HepG2 (cell line): ENCODE measurements around the gene NKAIN4. TPM values are rescaled to one million over a fixed set of nuclear protein-coding genes. Genes with fewer than 3 reads are reported as not detected.
"Not testable (repeated sequence)": the region's sequence is repeated elsewhere in the genome, so short reads cannot be mapped to it uniquely, and the experiment has no call there.

ENCODE experiments used
- ATAC-seq: fragments of 200-7000 bp; cut with Tn5 transposase; 3 replicates; pipeline ENCODE4 v1.9.1; 2020; ENCODE audit warnings: mild to moderate bottlenecking, moderate library complexity
- BruUV-seq: library from RNA; stranded (reverse); fragments of 400-500 nt; replicated peaks from 2 replicates; lab custom pipeline; 2021; lab: Mats Ljungman, UMichigan
- CTCF ChIA-PET: fragments of 300-600 bp; formaldehyde crosslinking; extraction: SDS; loops from one replicate; lab custom pipeline; 2021; ENCODE audit warnings: low total read pairs, inconsistent platforms, low intra/inter-chr PET ratio; lab: Yijun Ruan, JAX
- POLR2A ChIA-PET: fragments of 350-600 bp; sonication (Branson Sonifier 250); formaldehyde crosslinking; loops from one replicate; lab custom pipeline; 2020; ENCODE audit warnings: antibody characterized with exemption, inconsistent platforms; lab: Yijun Ruan, JAX
- DNase-seq: peaks from one replicate; pipeline ENCODE4 v3.0.0-alpha.2; 2015; ENCODE audit warnings: low spot score
- FAIRE-seq: peaks from 3 replicates; lab custom pipeline; 2011; peaks lifted over from hg19 to GRCh38; lab: Jason Lieb, UNC
- H2AFZ ChIP-seq: one replicate; pipeline ENCODE4 v1.6.1; 2011; ENCODE audit warnings: low read length, inconsistent platforms
- H3K27ac ChIP-seq: fragments of 300-600 bp; 3 replicates; pipeline ENCODE4 v1.8.0; 2011; ENCODE audit warnings: mixed run types, mild to moderate bottlenecking, mixed read lengths, low read length, inconsistent platforms; ENCODE audit not compliant: insufficient read depth; ENCODE audit errors: extremely low read length
- H3K27me3 ChIP-seq, 2 experiments: fragments of 200-600 bp in 1 of 2; 2 replicates in 1 of 2; 3 replicates in 1 of 2; pipeline versions ENCODE4 v1.6.0 to v1.8.0; 2011; ENCODE audit warnings: low read length in 2 of 2, mild to moderate bottlenecking in 2 of 2, moderate library complexity in 2 of 2, inconsistent platforms in 1 of 2; ENCODE audit not compliant: insufficient read depth in 2 of 2, control insufficient read depth in 1 of 2
- H3K36me3 ChIP-seq, 2 experiments: fragments of 200-600 bp in 1 of 2; replicated peaks in 1 of 2; 2 replicates in 1 of 2; 3 replicates in 1 of 2; pipeline versions ENCODE4 v1.5.1 to v1.8.0; 2011; ENCODE audit warnings: low read length in 2 of 2, inconsistent platforms in 1 of 2; ENCODE audit not compliant: insufficient read depth in 2 of 2, control insufficient read depth in 1 of 2
- H3K4me1 ChIP-seq: 2 replicates; pipeline ENCODE4 v1.5.1; 2012; ENCODE audit warnings: low read length, inconsistent platforms; ENCODE audit not compliant: insufficient read depth
- H3K4me2 ChIP-seq: 2 replicates; pipeline ENCODE4 v1.6.0; 2011; ENCODE audit warnings: low read depth, low read length, inconsistent platforms
- H3K4me3 ChIP-seq, 3 experiments: fragments of 200-600 bp in 1 of 3; sonication (generic), shearing (Covaris generic) in 1 of 3; replicated peaks in 1 of 3; 2 replicates each; pipeline ENCODE4 v1.5.1; 2011 to 2016; ENCODE audit warnings: low read length in 3 of 3, inconsistent platforms in 2 of 3, low read depth in 2 of 3, mild to moderate bottlenecking in 2 of 3, control low read depth in 1 of 3, mixed read lengths in 1 of 3; ENCODE audit not compliant: insufficient read depth in 1 of 3
- H3K79me2 ChIP-seq: one replicate; pipeline ENCODE4 v1.6.1; 2011; ENCODE audit warnings: low read length, inconsistent platforms; ENCODE audit not compliant: insufficient read depth
- H3K9ac ChIP-seq: 2 replicates; pipeline ENCODE4 v1.6.0; 2011; ENCODE audit warnings: mild to moderate bottlenecking, low read depth, low read length, inconsistent platforms; ENCODE audit not compliant: insufficient read depth
- H3K9me3 ChIP-seq: 2 replicates; pipeline ENCODE4 v1.5.1; 2012; ENCODE audit warnings: mild to moderate bottlenecking, low read length
- H4K20me1 ChIP-seq: 2 replicates; pipeline ENCODE4 v1.6.0; 2011; ENCODE audit warnings: inconsistent platforms, mild to moderate bottlenecking, low read length, moderate library complexity; ENCODE audit not compliant: insufficient read depth
- BHLHE40 ChIP-seq: IDR thresholded peaks from 2 replicates; pipeline ENCODE4 v1.6.1; 2011; ENCODE audit warnings: low read length, improper control_type of control experiment
- GPN1 ChIP-seq: sonication (generic); formaldehyde crosslinking; IDR thresholded peaks from 2 replicates; pipeline ENCODE4 v1.5.1; 2020; ENCODE audit warnings: missing genetic modification reagents, borderline replicate concordance
- HDAC1 ChIP-seq: sonication (generic); formaldehyde crosslinking; IDR thresholded peaks from 2 replicates; pipeline ENCODE4 v1.5.1; 2020; ENCODE audit warnings: mild to moderate bottlenecking, missing genetic modification reagents
- KDM2A ChIP-seq: sonication (generic); formaldehyde crosslinking; IDR thresholded peaks from 2 replicates; pipeline ENCODE4 v1.4.0; 2020; ENCODE audit warnings: low read depth, missing genetic modification reagents, borderline replicate concordance
- MIXL1 ChIP-seq: IDR thresholded peaks from 2 replicates; pipeline ENCODE4 v1.6.1; 2016
- RCOR2 ChIP-seq: IDR thresholded peaks from 2 replicates; pipeline ENCODE4 v1.6.1; 2016; ENCODE audit warnings: missing biosample characterization, missing genetic modification reagents
- RXRA ChIP-seq: sonication (generic); formaldehyde crosslinking; IDR thresholded peaks from 2 replicates; pipeline ENCODE4 v1.5.1; 2020; ENCODE audit warnings: missing genetic modification reagents
- STAG1 ChIP-seq: sonication (generic); formaldehyde crosslinking; IDR thresholded peaks from 2 replicates; pipeline ENCODE4 v1.4.0; 2020; ENCODE audit warnings: missing genetic modification reagents
- WGBS: methylation state at CpG from one replicate; pipeline ENCODE4 v1.1.6; 2017; ENCODE audit warnings: low lambda C conversion rate; 5-methylcytosine and 5-hydroxymethylcytosine counted together
- in situ Hi-C: cut with HindIII; loops from 2 replicates; pipeline ENCODE4 v1.10.0; 2017; ENCODE audit warnings: low pct_unique_long_range_greater_than_20kb; ENCODE audit not compliant: extremely low pct_ligation_motif_present
- intact Hi-C: fragments of 100-400 bp; cut with micrococcal nuclease; formaldehyde crosslinking; loops from one replicate; pipeline ENCODE4 v1.10.0; 2022; ENCODE audit not compliant: unreplicated experiment
- polyA plus RNA-seq, 8 experiments: library from polyadenylated mRNA; depleted of rRNA in 3 of 8; stranded (reverse) in 7 of 8; unstranded in 1 of 8; fragments of >200 nt; fragmentation: Illumina TruSeq in 4 of 8; extraction: Trizol in 4 of 8; gene quantifications; 2 replicates each; pipeline versions ENCODE4 v1.2.1 to v1.2.3, GENCODE V29; 2011 to 2016; ENCODE audit warnings: low read depth in 4 of 8, missing spikeins in 1 of 8, mixed read lengths in 1 of 8; ENCODE audit not compliant: insufficient read depth in 1 of 8
- total RNA-seq, 5 experiments: library from RNA; depleted of rRNA; stranded (reverse); fragments of >200 nt; fragmentation: Illumina TruSeq; extraction: Trizol; gene quantifications; 2 replicates each; pipeline ENCODE4 v1.2.3, GENCODE V29; 2016; ENCODE audit warnings: low read depth in 1 of 5
- TF ChIP-seq, protein P1 (sequence below): sonication (generic); formaldehyde crosslinking; IDR thresholded peaks from 2 replicates; pipeline ENCODE4 v1.5.0; 2020; ENCODE audit warnings: mild to moderate bottlenecking, missing genetic modification reagents
- TF ChIP-seq, protein P2 (sequence below): sonication (generic); formaldehyde crosslinking; IDR thresholded peaks from 2 replicates; pipeline ENCODE4 v1.5.0; 2020; ENCODE audit warnings: mild to moderate bottlenecking, missing genetic modification reagents, moderate library complexity
- TF ChIP-seq, protein P3 (sequence below): sonication (generic); formaldehyde crosslinking; IDR thresholded peaks from 2 replicates; pipeline ENCODE4 v1.4.0; 2020; ENCODE audit warnings: missing genetic modification reagents

Gene NKAIN4
- total and polyA plus RNA-seq, 2 of the 13 experiments (the other 11 are each of a cell fraction or from before 2014, with no cell fraction given) = not detected

DNA sequence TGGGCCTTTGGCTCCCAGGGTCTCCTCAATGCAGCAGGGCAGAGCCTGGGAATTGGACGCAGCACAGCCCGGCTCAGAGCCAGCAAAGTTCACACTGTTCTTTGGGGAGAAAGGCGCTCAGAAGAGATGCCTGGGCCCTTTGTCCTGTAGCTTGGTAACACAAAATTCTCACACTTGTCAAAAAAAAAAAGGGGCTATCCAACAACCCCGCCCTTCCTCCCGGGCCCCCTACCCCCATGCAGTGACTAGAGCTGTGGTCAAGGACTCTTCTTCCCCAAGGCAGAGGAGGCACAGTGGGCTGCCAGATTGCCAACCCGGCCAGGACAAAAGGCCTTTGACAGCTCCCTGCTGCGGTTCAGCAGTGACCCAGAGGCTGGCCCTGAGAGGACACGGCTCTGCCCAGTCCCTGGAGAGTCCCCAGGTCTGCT, 2.0 kb downstream of the NKAIN4 start:
- no TSS peak for BruUV-seq
- FAIRE-seq = no peak
- Histone ChIP-seq H3K36me3 (no peaks in the 10 kb centered on the region), H3K9ac (no peak overlapping the region), H4K20me1 (peaks cover 5% of the 10 kb centered on the region; the same call in 1 of the 2 replicates), H3K4me1 (peaks cover 17% of the 10 kb centered on the region), H3K27ac (no peak overlapping the region), H2AFZ (no peak overlapping the region), H3K9me3 (no peaks in the 10 kb centered on the region), H3K4me2 (no peak overlapping the region), H3K4me3 (no peak overlapping the region)
- ChIA-PET POLR2A (no interaction called here), CTCF (interaction anchor here (1.4 kb wide), 1 partner anchor 29 kb away, joined by 10 read pairs; no protein-coding TSS in a partner anchor)
- WGBS = 15% methylated on average over 5 of the region's 8 CpGs
- in situ Hi-C loops (no loop called here), intact Hi-C loops (no loop called here)
- no peak for DNase-seq
- ATAC-seq = no peak
- TF ChIP-seq BHLHE40 (no peak), HDAC1 (no peak), GPN1 (CRISPR knock-in tag) (no peak), RCOR2 (no peak), MIXL1 (CRISPR knock-in tag) (no peak), RXRA (CRISPR knock-in tag) (no peak)
- TF ChIP-seq, protein P1, sequence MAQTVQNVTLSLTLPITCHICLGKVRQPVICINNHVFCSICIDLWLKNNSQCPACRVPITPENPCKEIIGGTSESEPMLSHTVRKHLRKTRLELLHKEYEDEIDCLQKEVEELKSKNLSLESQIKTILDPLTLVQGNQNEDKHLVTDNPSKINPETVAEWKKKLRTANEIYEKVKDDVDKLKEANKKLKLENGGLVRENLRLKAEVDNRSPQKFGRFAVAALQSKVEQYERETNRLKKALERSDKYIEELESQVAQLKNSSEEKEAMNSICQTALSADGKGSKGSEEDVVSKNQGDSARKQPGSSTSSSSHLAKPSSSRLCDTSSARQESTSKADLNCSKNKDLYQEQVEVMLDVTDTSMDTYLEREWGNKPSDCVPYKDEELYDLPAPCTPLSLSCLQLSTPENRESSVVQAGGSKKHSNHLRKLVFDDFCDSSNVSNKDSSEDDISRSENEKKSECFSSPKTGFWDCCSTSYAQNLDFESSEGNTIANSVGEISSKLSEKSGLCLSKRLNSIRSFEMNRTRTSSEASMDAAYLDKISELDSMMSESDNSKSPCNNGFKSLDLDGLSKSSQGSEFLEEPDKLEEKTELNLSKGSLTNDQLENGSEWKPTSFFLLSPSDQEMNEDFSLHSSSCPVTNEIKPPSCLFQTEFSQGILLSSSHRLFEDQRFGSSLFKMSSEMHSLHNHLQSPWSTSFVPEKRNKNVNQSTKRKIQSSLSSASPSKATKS = no peak
- TF ChIP-seq, all 625 proteins: peak for 0
- Histone ChIP-seq H3K27me3 (peaks cover 26 to 84% of the 10 kb centered on the region in 2 experiments), H3K79me2 (no peaks in the 10 kb centered on the region)

DNA sequence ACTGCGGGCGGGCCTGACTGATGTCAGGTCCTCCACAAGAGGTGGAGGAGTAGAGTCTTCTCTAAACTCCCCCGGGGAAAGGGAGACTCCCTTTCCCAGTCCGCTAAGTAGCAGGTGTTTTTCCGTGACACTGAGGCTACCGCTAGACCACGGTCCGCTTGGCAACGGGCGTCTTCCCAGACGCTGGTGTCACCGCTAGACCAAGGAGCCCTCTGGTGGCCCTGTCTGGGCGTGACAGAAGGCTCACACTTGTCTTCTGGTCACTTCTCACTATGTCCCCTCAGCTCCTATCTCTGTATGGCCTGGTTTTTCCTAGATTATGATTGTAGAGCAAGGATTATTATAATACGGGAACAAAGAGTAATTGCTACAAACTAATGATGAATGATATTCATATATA, 2.9 kb downstream of the NKAIN4 start:
- WGBS = 23% methylated on average over 9 of the region's 14 CpGs
- H3K4me2 ChIP-seq, intact Hi-C loops: not testable (repeated sequence)

More for the DNA sequence above, 2.9 kb downstream of the NKAIN4 start:
- BruUV-seq, H3K27ac ChIP-seq, FAIRE-seq, H4K20me1 ChIP-seq, in situ Hi-C loops, ATAC-seq, H3K4me3 ChIP-seq, DNase-seq, H2AFZ ChIP-seq, H3K9ac ChIP-seq, H3K36me3 ChIP-seq, H3K9me3 ChIP-seq, H3K79me2 ChIP-seq, POLR2A ChIA-PET: not testable (repeated sequence)
- peaks cover 30 to 85% of the 10 kb centered on the region in 2 experiments for H3K27me3 ChIP-seq
- peaks cover 16% of the 10 kb centered on the region for H3K4me1 ChIP-seq
- CTCF ChIA-PET = interaction anchor here (1.2 to 1.4 kb wide), 3 partner anchors 26 to 68 kb away, joined by 4 to 10 read pairs (median 9); no protein-coding TSS in a partner anchor
- TF ChIP-seq KDM2A (CRISPR knock-in tag) (peak; percentile 59; the same call in 1 of the 2 replicates), STAG1 (CRISPR knock-in tag) (peak; percentile 64)
- TF ChIP-seq, protein P2, sequence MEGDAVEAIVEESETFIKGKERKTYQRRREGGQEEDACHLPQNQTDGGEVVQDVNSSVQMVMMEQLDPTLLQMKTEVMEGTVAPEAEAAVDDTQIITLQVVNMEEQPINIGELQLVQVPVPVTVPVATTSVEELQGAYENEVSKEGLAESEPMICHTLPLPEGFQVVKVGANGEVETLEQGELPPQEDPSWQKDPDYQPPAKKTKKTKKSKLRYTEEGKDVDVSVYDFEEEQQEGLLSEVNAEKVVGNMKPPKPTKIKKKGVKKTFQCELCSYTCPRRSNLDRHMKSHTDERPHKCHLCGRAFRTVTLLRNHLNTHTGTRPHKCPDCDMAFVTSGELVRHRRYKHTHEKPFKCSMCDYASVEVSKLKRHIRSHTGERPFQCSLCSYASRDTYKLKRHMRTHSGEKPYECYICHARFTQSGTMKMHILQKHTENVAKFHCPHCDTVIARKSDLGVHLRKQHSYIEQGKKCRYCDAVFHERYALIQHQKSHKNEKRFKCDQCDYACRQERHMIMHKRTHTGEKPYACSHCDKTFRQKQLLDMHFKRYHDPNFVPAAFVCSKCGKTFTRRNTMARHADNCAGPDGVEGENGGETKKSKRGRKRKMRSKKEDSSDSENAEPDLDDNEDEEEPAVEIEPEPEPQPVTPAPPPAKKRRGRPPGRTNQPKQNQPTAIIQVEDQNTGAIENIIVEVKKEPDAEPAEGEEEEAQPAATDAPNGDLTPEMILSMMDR (CRISPR knock-in tag) = peak; percentile 66
- TF ChIP-seq, protein P3, sequence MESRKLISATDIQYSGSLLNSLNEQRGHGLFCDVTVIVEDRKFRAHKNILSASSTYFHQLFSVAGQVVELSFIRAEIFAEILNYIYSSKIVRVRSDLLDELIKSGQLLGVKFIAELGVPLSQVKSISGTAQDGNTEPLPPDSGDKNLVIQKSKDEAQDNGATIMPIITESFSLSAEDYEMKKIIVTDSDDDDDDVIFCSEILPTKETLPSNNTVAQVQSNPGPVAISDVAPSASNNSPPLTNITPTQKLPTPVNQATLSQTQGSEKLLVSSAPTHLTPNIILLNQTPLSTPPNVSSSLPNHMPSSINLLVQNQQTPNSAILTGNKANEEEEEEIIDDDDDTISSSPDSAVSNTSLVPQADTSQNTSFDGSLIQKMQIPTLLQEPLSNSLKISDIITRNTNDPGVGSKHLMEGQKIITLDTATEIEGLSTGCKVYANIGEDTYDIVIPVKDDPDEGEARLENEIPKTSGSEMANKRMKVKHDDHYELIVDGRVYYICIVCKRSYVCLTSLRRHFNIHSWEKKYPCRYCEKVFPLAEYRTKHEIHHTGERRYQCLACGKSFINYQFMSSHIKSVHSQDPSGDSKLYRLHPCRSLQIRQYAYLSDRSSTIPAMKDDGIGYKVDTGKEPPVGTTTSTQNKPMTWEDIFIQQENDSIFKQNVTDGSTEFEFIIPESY (CRISPR knock-in tag) = 0 out of 2 replicates have a peak, but pooled peaks have one; percentile 21
